GM12801 (cell line): ENCODE results near the gene ARHGAP32.

Source experiments
- CTCF ChIP-seq: IDR thresholded peaks from one replicate; pipeline ENCODE4 v1.5.1; 2011; ENCODE audit warnings: control low read depth; ENCODE audit not compliant: insufficient read length; ENCODE audit errors: extremely low read depth

ARHGAP32 gene

GRCh38 chr11:129192150-129192549 is at the start of gene ARHGAP32:
Gene ARHGAP32, minus strand, starts transcription at chr11:129192325. Its CDS starts 127 bp downstream, at chr11:129192198.
- TF ChIP-seq CTCF, result no peak

GRCh38 chr11:129239207-129239606 is 47.1 kb upstream of the ARHGAP32 start:
- TF ChIP-seq CTCF, result no peak

GRCh38 chr11:129237880-129238638 is 45.9 kb upstream of the ARHGAP32 start:
- no peak for TF ChIP-seq CTCF

- TF ChIP-seq CTCF, result no peak
Measured at GRCh38 chr11:129237456-129237855, 45.3 kb upstream of the ARHGAP32 start.

- TF ChIP-seq CTCF, result no peak
Measured at GRCh38 chr11:129236850-129237249, 44.7 kb upstream of the ARHGAP32 start.

- no peak for TF ChIP-seq CTCF
Measured at GRCh38 chr11:129234978-129235377, 42.9 kb upstream of the ARHGAP32 start.

- TF ChIP-seq CTCF, result no peak
Measured at GRCh38 chr11:129230006-129230405, 37.9 kb upstream of the ARHGAP32 start.
